Activated B cell treated with CpG ODN at 0.5 μM for 24 hours (primary cell): ENCODE measurements around the gene ZBTB7A. TPM values are rescaled to one million over a fixed set of nuclear protein-coding genes. Genes with fewer than 3 reads are reported as not detected.

Source experiments
- ATAC-seq: fragments of 200-7000 bp; cut with Tn5 transposase; one replicate; pipeline ENCODE4 v1.10.0; 2021; ENCODE audit warnings: low read depth, mild to moderate bottlenecking, moderate library complexity
- CTCF ChIA-PET: fragments of 350-600 bp; sonication (Branson Sonifier 250); formaldehyde crosslinking; loops from one replicate; lab custom pipeline; 2021; ENCODE audit warnings: antibody characterized with exemption; lab: Charles Lee
- POLR2A ChIA-PET: fragments of 350-600 bp; sonication (Branson Sonifier 250); formaldehyde crosslinking; loops from one replicate; lab custom pipeline; 2021; ENCODE audit warnings: antibody characterized with exemption; lab: Charles Lee
- DNase-seq: peaks from one replicate; pipeline ENCODE4 v3.0.0; 2022
- H3K27ac Mint-ChIP-seq: one replicate; pipeline ENCODE4 v1.8.0; 2020; ENCODE audit warnings: mixed read lengths
- H3K27me3 Mint-ChIP-seq: one replicate; pipeline ENCODE4 v1.8.0; 2021; ENCODE audit warnings: mixed read lengths
- H3K36me3 Mint-ChIP-seq: one replicate; pipeline ENCODE4 v1.8.0; 2021; ENCODE audit warnings: low read depth, mixed read lengths
- H3K4me1 Mint-ChIP-seq: one replicate; pipeline ENCODE4 v1.8.0; 2021; ENCODE audit warnings: mixed read lengths
- H3K4me3 Mint-ChIP-seq: one replicate; pipeline ENCODE4 v1.8.0; 2020; ENCODE audit warnings: mild to moderate bottlenecking, mixed read lengths
- H3K9me3 Mint-ChIP-seq: one replicate; pipeline ENCODE4 v1.8.0; 2020; ENCODE audit warnings: mixed read lengths
- intact Hi-C: fragments of 100-400 bp; cut with micrococcal nuclease; formaldehyde crosslinking; loops from one replicate; pipeline ENCODE4 v1.15.1; 2024
- total RNA-seq: library from RNA; stranded (reverse); gene quantifications from 2 replicates; pipeline ENCODE4 v1.2.3, GENCODE V29; 2022
- TF ChIP-seq, protein P1 (sequence below): fragments of 200-600 bp; IDR thresholded peaks from one replicate; pipeline ENCODE4 v1.8.0; 2022; ENCODE audit warnings: antibody characterized with exemption, mild to moderate bottlenecking

The ZBTB7A gene
- total RNA-seq, 1 donor from 2014 or later = 49.2 TPM

DNA sequence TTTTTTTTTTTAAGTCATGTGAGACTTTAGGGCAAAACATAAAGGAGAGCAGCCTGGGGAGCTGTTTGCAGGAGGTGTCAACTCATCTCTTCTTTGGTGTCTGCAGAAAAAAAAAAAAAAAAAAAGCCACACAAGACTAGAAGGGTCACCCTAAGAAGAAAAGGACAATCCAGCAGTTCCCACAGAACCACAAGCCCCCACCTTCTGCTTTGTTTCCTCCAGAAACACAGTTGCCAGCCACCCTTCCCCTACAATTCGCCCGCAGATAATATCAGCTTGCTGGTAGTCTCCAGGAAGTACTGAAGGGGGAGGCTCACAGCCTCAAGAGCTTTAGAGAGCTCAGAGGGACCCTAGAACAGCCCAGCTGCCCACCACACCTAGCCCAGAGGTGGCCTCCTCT, 22.3 kb upstream of the ZBTB7A start:
- ChIA-PET POLR2A (interaction anchor here (0.6 to 1.9 kb wide), 7 partner anchors 10 to 234 kb away, joined by 3 to 12 read pairs (median 5); no protein-coding TSS in a partner anchor), CTCF (interaction anchor here (0.6 kb wide), 1 partner anchor 1361 kb away, joined by 3 read pairs; no protein-coding TSS in a partner anchor)
- DNase-seq (no peak), ATAC-seq (peak; percentile 49)
- TF ChIP-seq, protein P1, sequence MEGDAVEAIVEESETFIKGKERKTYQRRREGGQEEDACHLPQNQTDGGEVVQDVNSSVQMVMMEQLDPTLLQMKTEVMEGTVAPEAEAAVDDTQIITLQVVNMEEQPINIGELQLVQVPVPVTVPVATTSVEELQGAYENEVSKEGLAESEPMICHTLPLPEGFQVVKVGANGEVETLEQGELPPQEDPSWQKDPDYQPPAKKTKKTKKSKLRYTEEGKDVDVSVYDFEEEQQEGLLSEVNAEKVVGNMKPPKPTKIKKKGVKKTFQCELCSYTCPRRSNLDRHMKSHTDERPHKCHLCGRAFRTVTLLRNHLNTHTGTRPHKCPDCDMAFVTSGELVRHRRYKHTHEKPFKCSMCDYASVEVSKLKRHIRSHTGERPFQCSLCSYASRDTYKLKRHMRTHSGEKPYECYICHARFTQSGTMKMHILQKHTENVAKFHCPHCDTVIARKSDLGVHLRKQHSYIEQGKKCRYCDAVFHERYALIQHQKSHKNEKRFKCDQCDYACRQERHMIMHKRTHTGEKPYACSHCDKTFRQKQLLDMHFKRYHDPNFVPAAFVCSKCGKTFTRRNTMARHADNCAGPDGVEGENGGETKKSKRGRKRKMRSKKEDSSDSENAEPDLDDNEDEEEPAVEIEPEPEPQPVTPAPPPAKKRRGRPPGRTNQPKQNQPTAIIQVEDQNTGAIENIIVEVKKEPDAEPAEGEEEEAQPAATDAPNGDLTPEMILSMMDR = no peak
- intact Hi-C loops = no loop called here
- H3K27me3 Mint-ChIP-seq = no peaks in the 10 kb centered on the region
- peak overlapping the region; percentile 71 for H3K27ac Mint-ChIP-seq
- H3K9me3 Mint-ChIP-seq = no peaks in the 10 kb centered on the region
- peaks cover 17% of the 10 kb centered on the region for H3K4me1 Mint-ChIP-seq
- H3K4me3 Mint-ChIP-seq = peak overlapping the region; percentile 50
- H3K36me3 Mint-ChIP-seq = peaks cover 25% of the 10 kb centered on the region

DNA sequence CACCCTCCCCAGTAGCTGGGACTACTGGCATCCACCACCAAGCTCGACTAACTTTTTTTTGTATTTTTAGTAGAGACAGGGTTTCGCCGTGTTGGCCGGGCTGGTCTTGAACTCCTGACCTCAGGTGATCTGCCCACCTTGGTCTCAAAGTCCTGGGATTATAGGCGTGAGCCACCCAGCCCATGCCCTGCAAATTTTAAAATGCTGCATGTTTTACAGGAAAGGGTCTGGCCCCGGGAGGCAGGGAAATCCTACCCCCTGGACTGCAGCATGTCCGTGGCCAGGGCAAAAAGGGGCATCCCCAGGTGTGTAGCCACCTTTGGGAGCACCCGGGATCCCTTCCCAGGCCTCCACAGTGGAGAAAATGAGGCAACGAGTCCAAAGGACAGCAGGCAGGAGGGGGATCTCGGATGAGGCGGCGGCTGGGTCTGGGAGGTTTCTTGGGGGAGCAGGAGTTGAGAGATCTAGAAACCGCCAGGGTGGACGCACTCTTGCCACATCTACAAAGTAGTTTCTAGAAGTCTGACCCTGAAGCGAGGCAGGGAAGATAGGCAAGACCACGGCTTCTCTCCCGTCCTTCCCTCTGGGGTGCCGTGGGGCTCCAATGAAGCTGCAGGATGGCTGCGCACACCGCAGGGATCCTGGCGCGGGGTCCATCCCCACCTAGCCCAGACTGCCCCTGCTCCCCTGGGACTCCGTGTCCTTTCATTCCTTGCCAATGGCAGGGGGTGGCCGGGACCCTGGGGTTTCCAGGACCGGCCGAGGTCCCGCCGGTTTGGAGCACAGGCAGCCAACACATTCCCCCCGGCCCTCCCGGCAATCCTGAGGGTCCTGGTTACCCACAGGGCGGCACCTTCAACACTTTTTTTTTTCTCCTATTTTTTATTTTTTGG, 21.3 kb upstream of the ZBTB7A start:
- no peaks in the 10 kb centered on the region for H3K9me3 Mint-ChIP-seq
- ATAC-seq (no peak), DNase-seq (no peak)
- TF ChIP-seq, protein P1 = no peak
- no peak overlapping the region for H3K4me3 Mint-ChIP-seq
- no peak overlapping the region for H3K27ac Mint-ChIP-seq
- peaks cover 17% of the 10 kb centered on the region for H3K36me3 Mint-ChIP-seq
- intact Hi-C loops = no loop called here
- CTCF ChIA-PET = no interaction called here
- POLR2A ChIA-PET = interaction anchor here (0.5 to 1.0 kb wide), 3 partner anchors 21 to 176 kb away, joined by 3 to 5 read pairs (median 4); no protein-coding TSS in a partner anchor
- H3K4me1 Mint-ChIP-seq = peaks cover 26% of the 10 kb centered on the region
- H3K27me3 Mint-ChIP-seq = no peaks in the 10 kb centered on the region

DNA sequence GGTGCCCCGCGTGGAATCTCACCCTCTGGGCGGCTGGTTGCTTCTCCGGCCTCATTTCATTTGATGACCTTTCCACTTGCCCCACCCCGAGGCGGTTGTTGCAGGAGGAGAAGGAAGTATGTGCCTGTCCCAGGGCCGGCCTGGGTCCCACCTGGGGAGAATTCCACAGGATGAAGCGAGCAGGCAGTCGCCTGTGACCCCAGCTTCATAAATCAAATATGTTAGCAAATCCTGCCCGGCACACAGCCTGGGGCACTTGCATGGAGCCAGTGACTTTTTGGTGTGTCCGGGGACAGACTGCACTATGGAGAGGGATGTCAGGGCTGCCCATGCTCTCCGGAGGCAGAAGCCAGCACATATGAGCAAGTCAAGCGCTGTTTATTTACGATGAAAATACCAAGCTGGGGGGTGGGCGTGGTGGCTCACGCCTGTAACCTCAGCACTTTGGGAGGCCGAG, 19.7 kb upstream of the ZBTB7A start:
- POLR2A ChIA-PET = interaction anchor here (0.8 kb wide), 1 partner anchor 18 kb away, joined by 3 read pairs; no protein-coding TSS in a partner anchor
- CTCF ChIA-PET = no interaction called here
- DNase-seq (no peak), ATAC-seq (no peak)
- Mint-ChIP-seq H3K9me3 (no peaks in the 10 kb centered on the region), H3K4me3 (no peak overlapping the region), H3K27ac (peak overlapping the region; percentile 12), H3K27me3 (no peaks in the 10 kb centered on the region), H3K4me1 (peaks cover 28% of the 10 kb centered on the region), H3K36me3 (peaks cover 10% of the 10 kb centered on the region)
- TF ChIP-seq, protein P1 = no peak
- intact Hi-C loops = no loop called here

DNA sequence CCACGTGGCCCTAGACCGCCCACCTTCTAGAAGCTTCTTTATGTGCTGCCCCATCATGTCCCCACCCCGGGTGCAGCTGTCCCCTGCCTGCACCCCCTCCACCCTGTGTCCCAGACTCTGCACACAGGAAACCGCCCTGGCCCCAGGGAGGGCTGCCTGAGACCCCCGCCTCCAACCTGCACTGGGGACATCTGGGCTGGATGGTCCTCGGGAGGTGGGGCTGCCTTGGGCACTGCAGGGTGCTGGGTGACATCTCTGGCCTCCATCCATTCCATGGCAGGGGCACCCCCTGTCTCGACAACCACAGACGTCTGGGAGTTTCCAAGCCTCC, 17.8 kb upstream of the ZBTB7A start:
- H3K4me1 Mint-ChIP-seq = peaks cover 25% of the 10 kb centered on the region
- peaks cover 2% of the 10 kb centered on the region for H3K36me3 Mint-ChIP-seq
- no peaks in the 10 kb centered on the region for H3K27me3 Mint-ChIP-seq
- ChIA-PET POLR2A (interaction anchor here (1.2 to 1.6 kb wide), 2 partner anchors 17 to 25 kb away, joined by 6 to 8 read pairs; no protein-coding TSS in a partner anchor), CTCF (no interaction called here)
- H3K27ac Mint-ChIP-seq = peak overlapping the region; percentile 90
- H3K4me3 Mint-ChIP-seq = peak overlapping the region; percentile 70
- H3K9me3 Mint-ChIP-seq = no peaks in the 10 kb centered on the region
- ATAC-seq = no peak
- TF ChIP-seq, protein P1 = no peak
- DNase-seq = no peak
- intact Hi-C loops = loop anchor here (2.0 kb wide), 1 partner anchor 18 kb away; the partner anchor contains the start of gene ZBTB7A
